GM12891 (cell line): ENCODE measurements around the gene DAB1.

ENCODE experiments used
- PAX5 ChIP-seq: IDR thresholded peaks from 2 replicates; pipeline ENCODE4 v1.6.1; 2011; ENCODE audit warnings: low read length, moderate library complexity, mild to moderate bottlenecking; ENCODE audit not compliant: insufficient read depth, severe bottlenecking
- POLR2A ChIP-seq: IDR thresholded peaks from 2 replicates; pipeline ENCODE4 v1.6.1; 2011; ENCODE audit warnings: low read depth, low read length, control low read depth
- POLR2AphosphoS5 ChIP-seq: IDR thresholded peaks from 2 replicates; pipeline ENCODE4 v1.6.1; 2011; ENCODE audit warnings: low read depth, low read length, control low read depth
- SPI1 ChIP-seq: IDR thresholded peaks from 2 replicates; pipeline ENCODE4 v1.6.1; 2011; ENCODE audit warnings: low read depth, low read length, control low read depth
- TAF1 ChIP-seq: IDR thresholded peaks from 2 replicates; pipeline ENCODE4 v1.6.1; 2011; ENCODE audit warnings: low read depth, low read length, control low read depth

GRCh38 chr1:57132993-57133622 is 290.8 kb downstream of the DAB1 start:
- TF ChIP-seq POLR2AphosphoS5 = no peak
- TF ChIP-seq POLR2A = no peak
- no peak for TF ChIP-seq TAF1
- TF ChIP-seq SPI1 = no peak
- no peak for TF ChIP-seq PAX5
